Measurements from ENCODE around the gene DLX4. TPM values are rescaled to one million over a fixed set of nuclear protein-coding genes. Genes with fewer than 3 reads are reported as not detected.

Gene DLX4
- total RNA-seq, 1 donor from 2014 or later: 0.12 TPM

GRCh38 chr17:49993423-49994060 is 24.6 kb downstream of the DLX4 start:
- Mint-ChIP-seq H3K4me1 (ENCODE audit: low read depth) (peaks cover 26% of the 10 kb centered on the region), H3K27me3 (ENCODE audit: low read depth) (peaks cover 62% of the 10 kb centered on the region), H3K27ac (ENCODE audit: unreplicated experiment) (no peak overlapping the region), H3K36me3 (ENCODE audit: low read depth) (peaks cover 2% of the 10 kb centered on the region), H3K9me3 (ENCODE audit: low read depth) (no peaks in the 10 kb centered on the region), H3K4me3 (ENCODE audit: unreplicated experiment) (peak overlapping the region; percentile 58)
- peak; percentile 9 for TF ChIP-seq CTCF (IDR thresholded peaks at IDR 0.05)
- DNase-seq (ENCODE audit: low spot score): no peak

DNA sequence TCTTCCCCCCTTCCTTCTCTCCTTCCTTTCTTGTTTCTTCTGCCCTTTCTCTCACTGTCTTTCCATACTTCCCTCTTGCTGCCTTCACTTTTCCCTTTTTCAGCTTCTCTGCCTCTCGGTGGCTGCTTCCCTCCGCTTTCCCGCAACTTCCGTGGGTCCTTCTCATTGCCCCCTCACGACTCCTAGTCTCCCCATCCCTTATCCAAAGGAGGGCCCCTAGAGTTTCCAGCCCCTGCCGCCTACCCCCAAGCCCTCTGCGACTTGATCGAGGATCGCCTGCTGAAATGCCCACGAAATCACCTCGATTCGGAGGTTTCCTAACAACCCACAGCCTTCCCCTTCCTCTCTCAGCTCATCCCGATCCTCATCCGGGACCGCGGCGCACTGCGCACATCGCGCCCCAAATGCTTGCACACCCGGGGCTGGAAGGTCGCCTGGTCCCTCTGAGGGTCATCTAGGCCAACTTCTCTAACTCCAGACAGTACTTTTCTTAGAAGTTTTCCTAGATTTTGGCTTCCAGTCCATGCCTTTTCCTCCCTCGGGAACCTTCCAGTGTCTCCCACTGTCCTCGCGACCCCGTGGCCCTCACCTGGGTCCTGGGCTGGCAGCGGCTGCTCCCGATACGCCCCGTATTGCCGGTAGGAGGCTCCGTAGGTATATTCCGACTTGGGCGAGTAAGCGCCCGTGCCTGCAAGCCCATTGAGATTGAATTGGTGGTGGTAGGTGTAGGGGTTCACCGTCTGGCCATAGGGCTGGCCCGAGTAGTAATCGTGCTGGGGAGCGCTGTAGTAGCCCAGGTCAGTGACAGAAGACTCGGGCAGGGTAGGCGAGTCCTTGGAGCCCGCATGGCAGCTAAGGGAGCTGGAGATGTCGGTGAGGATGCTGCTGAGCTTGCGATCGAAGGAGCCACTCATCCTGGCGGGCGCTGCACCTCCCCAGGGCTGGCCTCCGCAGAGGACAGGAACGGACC is 25.4 kb downstream of the DLX4 start:
- Mint-ChIP-seq H3K4me1 (ENCODE audit: low read depth) (peaks cover 27% of the 10 kb centered on the region), H3K36me3 (ENCODE audit: low read depth) (peaks cover 2% of the 10 kb centered on the region), H3K4me3 (ENCODE audit: unreplicated experiment) (peak overlapping the region; percentile 58), H3K27me3 (ENCODE audit: low read depth) (peaks cover 58% of the 10 kb centered on the region), H3K9me3 (ENCODE audit: low read depth) (no peaks in the 10 kb centered on the region), H3K27ac (ENCODE audit: unreplicated experiment) (no peak overlapping the region)
- no peak for DNase-seq (ENCODE audit: low spot score)
- no peak for TF ChIP-seq CTCF (IDR thresholded peaks at IDR 0.05)

GRCh38 chr17:49995055-49995738 is 26.2 kb downstream of the DLX4 start, which contains the start of gene DLX3:
Gene DLX3 (minus strand): TSS chr17:49995224. CDS start chr17:49994998, 226 bp downstream.
- no peak for TF ChIP-seq CTCF (IDR thresholded peaks at IDR 0.05)
- H3K9me3 Mint-ChIP-seq (ENCODE audit: low read depth): no peaks in the 10 kb centered on the region
- H3K4me3 Mint-ChIP-seq (ENCODE audit: unreplicated experiment): peak within 1 kb of the TSS; percentile 58
- H3K27ac Mint-ChIP-seq (ENCODE audit: unreplicated experiment): no peak within 1 kb of the TSS
- peaks cover 2% of the 10 kb centered on the region for H3K36me3 Mint-ChIP-seq (ENCODE audit: low read depth)
- DNase-seq (ENCODE audit: low spot score): no peak
- H3K4me1 Mint-ChIP-seq (ENCODE audit: low read depth): peaks cover 27% of the 10 kb centered on the region
- H3K27me3 Mint-ChIP-seq (ENCODE audit: low read depth): peaks cover 58% of the 10 kb centered on the region

GRCh38 chr17:49996121-49996494 is 27.1 kb downstream of the DLX4 start:
- H3K4me1 Mint-ChIP-seq (ENCODE audit: low read depth): peaks cover 27% of the 10 kb centered on the region
- H3K9me3 Mint-ChIP-seq (ENCODE audit: low read depth): no peaks in the 10 kb centered on the region
- H3K27me3 Mint-ChIP-seq (ENCODE audit: low read depth): peaks cover 56% of the 10 kb centered on the region
- H3K4me3 Mint-ChIP-seq (ENCODE audit: unreplicated experiment): no peak overlapping the region
- H3K27ac Mint-ChIP-seq (ENCODE audit: unreplicated experiment): no peak overlapping the region
- no peak for TF ChIP-seq CTCF (IDR thresholded peaks at IDR 0.05)
- H3K36me3 Mint-ChIP-seq (ENCODE audit: low read depth): peaks cover 2% of the 10 kb centered on the region
- DNase-seq (ENCODE audit: low spot score): no peak

All from chondrocyte (in vitro differentiated cells).